Stomach (tissue), 9 donors: ENCODE data around the gene TMEM92. TPM values are rescaled to one million over a fixed set of nuclear protein-coding genes. Genes with fewer than 3 reads are reported as not detected.

Experiments
- DNase-seq, 2 donors: peaks; one replicate each; pipeline versions ENCODE4 v3.0.0 to v3.0.0-alpha.2; 2013 to 2019
- H3K27ac ChIP-seq, 5 donors: fragments of 200-600 bp in 4 of 5; sonication (generic) in 4 of 5; one replicate each; pipeline ENCODE4 v1.5.1; 2013 to 2019; ENCODE audit warnings: mild to moderate bottlenecking in 1 of 5, moderate library complexity in 1 of 5
- H3K27me3 ChIP-seq, 3 donors: fragments of 200-600 bp; sonication (generic); one replicate each; pipeline ENCODE4 v1.5.1; 2017 to 2019; ENCODE audit warnings: mixed run types in 1 of 3
- H3K36me3 ChIP-seq, 4 donors: fragments of 200-600 bp; sonication (generic); 1 replicate in 3 of 4; 2 replicates in 1 of 4; pipeline ENCODE4 v1.5.1; 2016 to 2019
- H3K4me1 ChIP-seq, 4 donors: fragments of 200-600 bp; sonication (generic); one replicate each; pipeline ENCODE4 v1.5.1; 2016 to 2019
- H3K4me3 ChIP-seq, 4 donors: fragments of 200-600 bp; sonication (generic) in 3 of 4; one replicate each; pipeline ENCODE4 v1.5.1; 2016 to 2019; ENCODE audit warnings: mild to moderate bottlenecking in 1 of 4
- H3K9me3 ChIP-seq, 4 donors: fragments of 200-600 bp; sonication (generic); one replicate each; pipeline ENCODE4 v1.5.1; 2016 to 2019
- CTCF ChIP-seq, 7 experiments: fragments of 450-650 bp in 4 of 7; fragments of 200-600 bp in 3 of 7; sonication (generic) in 3 of 7; IDR thresholded peaks; one replicate each; pipeline ENCODE4 v1.5.1; 2016 to 2019; ENCODE audit warnings: antibody characterized with exemption in 7 of 7, control low read depth in 2 of 7, mild to moderate bottlenecking in 1 of 7
- EP300 ChIP-seq: sonication (generic); formaldehyde crosslinking; IDR thresholded peaks from one replicate; pipeline ENCODE4 v1.6.1; 2017; ENCODE audit warnings: antibody characterized with exemption
- POLR2A ChIP-seq, 4 donors: fragments of 450-650 bp; IDR thresholded peaks; one replicate each; pipeline ENCODE4 v1.6.1; 2016; ENCODE audit warnings: antibody characterized with exemption in 4 of 4, control low read depth in 2 of 4, mild to moderate bottlenecking in 1 of 4, moderate library complexity in 1 of 4
- POLR2AphosphoS5 ChIP-seq, 3 donors: sonication (generic); formaldehyde crosslinking; IDR thresholded peaks; one replicate each; pipeline ENCODE4 v1.6.1; 2016; ENCODE audit warnings: antibody characterized with exemption in 3 of 3
- WGBS, 5 donors: extraction: QIAGEN DNeasy Blood & Tissue Kit in 3 of 5; methylation state at CpG; one replicate each; pipeline versions ENCODE4 v1.1.5 to v1.1.7; 2013 to 2018; 5-methylcytosine and 5-hydroxymethylcytosine counted together
- intact Hi-C: fragments of 100-400 bp; cut with DNase I; formaldehyde crosslinking; loops from one replicate; pipeline ENCODE4 v1.15.1; 2023; ENCODE audit warnings: low total_unique reads
- polyA plus RNA-seq, 3 donors: library from polyadenylated mRNA; stranded (reverse); fragments of 200-250 nt; gene quantifications; one replicate each; pipeline ENCODE4 v1.2.3, GENCODE V29; 2013
- small RNA-seq, 4 donors: library from RNA; depleted of rRNA; stranded (forward); fragments of <200 nt; gene quantifications; one replicate each; pipeline ENCODE3, GENCODE V24; 2016
- total RNA-seq, 5 donors: library from RNA; depleted of rRNA; stranded (reverse); fragments of >200 nt; gene quantifications; one replicate each; pipeline versions ENCODE4 v1.1.0 to v1.2.3, GENCODE V29; 2014 to 2016
- donor health status: healthy with polysubstance abuse.
- donor health status: Bipolar disorder and iron deficiency.
- donor health status: healthy.

Gene TMEM92
- total and polyA plus RNA-seq, 8 donors: 2.7 to 24.9 (median 10.8) TPM

- intact Hi-C loops: no loop called here
- H3K4me1 ChIP-seq: peaks cover 0 to 15% (median 0%) of the 10 kb centered on the region in 4 donors
- H3K27me3 ChIP-seq: no peaks in the 10 kb centered on the region
- H3K36me3 ChIP-seq: no peaks in the 10 kb centered on the region
- H3K27ac ChIP-seq: peak overlapping the region in 1 of 5 donors; percentile 8
- TF ChIP-seq POLR2A (IDR thresholded peaks at IDR 0.05) (no peak), EP300 (no peak), CTCF (IDR thresholded peaks at IDR 0.05) (no peak), POLR2AphosphoS5 (IDR thresholded peaks at IDR 0.05) (no peak)
- 60 to 72% (median 65%) methylated on average over 21 of the region's 21 CpGs for WGBS, 5 donors
- no peak overlapping the region for H3K4me3 ChIP-seq
- DNase-seq: peak in 1 of 2 donors; percentile 57
- no peaks in the 10 kb centered on the region for H3K9me3 ChIP-seq
These were observed 54.4 kb downstream of the TMEM92 start for GRCh38 chr17:50328363-50329325.

GRCh38 chr17:50329716-50330115, 55.5 kb downstream of the TMEM92 start:
- Histone ChIP-seq H3K27ac (no peak overlapping the region), H3K27me3 (no peaks in the 10 kb centered on the region), H3K4me3 (no peak overlapping the region), H3K9me3 (no peaks in the 10 kb centered on the region), H3K36me3 (no peaks in the 10 kb centered on the region), H3K4me1 (peaks cover 0 to 16% (median 2%) of the 10 kb centered on the region in 4 donors)
- WGBS, 5 donors: 74 to 91% (median 84%) methylated on average over 3 of the region's 3 CpGs
- TF ChIP-seq EP300 (no peak), CTCF (IDR thresholded peaks at IDR 0.05) (no peak), POLR2AphosphoS5 (IDR thresholded peaks at IDR 0.05) (no peak), POLR2A (IDR thresholded peaks at IDR 0.05) (no peak)
- DNase-seq: no peak
- intact Hi-C loops: no loop called here

- no peak overlapping the region for H3K4me3 ChIP-seq
- H3K36me3 ChIP-seq: no peaks in the 10 kb centered on the region
- no peak for DNase-seq
- TF ChIP-seq EP300 (no peak), POLR2A (IDR thresholded peaks at IDR 0.05) (no peak), CTCF (IDR thresholded peaks at IDR 0.05) (no peak), POLR2AphosphoS5 (IDR thresholded peaks at IDR 0.05) (no peak)
- H3K9me3 ChIP-seq: no peaks in the 10 kb centered on the region
- H3K4me1 ChIP-seq: peaks cover 0 to 16% (median 2%) of the 10 kb centered on the region in 4 donors
- H3K27ac ChIP-seq: no peak overlapping the region
- intact Hi-C loops: no loop called here
- 90 to 94% (median 93%) methylated on average over 11 of the region's 11 CpGs for WGBS, 5 donors
- no peaks in the 10 kb centered on the region for H3K27me3 ChIP-seq
These were observed 56.0 kb downstream of the TMEM92 start for GRCh38 chr17:50330151-50330775.

Small RNAs within 50 kb of the gene (small RNA-seq; reads per million reads assigned to genes)
- 0 reads per million in 4 donors for gene SUMO2P7

Other genes with a start within 250 kb of the TMEM92 start
- gene ITGA3, start 218.4 kb upstream of the TMEM92 start, total RNA-seq: 100 to 1,000 TPM in 4 of 5 donors, 10 to 100 TPM in 1; 33.6 to 698 (median 193) TPM
- gene ITGA3, start 218.4 kb upstream of the TMEM92 start, polyA plus RNA-seq: 10 to 100 TPM in 2 of 3 donors, 1 to 10 TPM in 1; 6.9 to 37.5 (median 29.5) TPM
- 100 to 1,000 TPM in 1 of 5 donors, 10 to 100 TPM in 2, 1 to 10 TPM in 2; 4.6 to 255 (median 31.2) TPM for gene PDK2, start 179.1 kb upstream of the TMEM92 start, total RNA-seq
- gene PDK2, start 179.1 kb upstream of the TMEM92 start, polyA plus RNA-seq: 10 to 100 TPM; 13.5 to 20.6 (median 20.1) TPM
- 10 to 100 TPM in 1 of 5 donors, 1 to 10 TPM in 2, not detected in 2; 1.5 to 87.0 (median 1.9) TPM for gene SAMD14, start 144.3 kb upstream of the TMEM92 start, total RNA-seq
- 1 to 10 TPM; 1.3 to 2.3 (median 1.6) TPM for gene SAMD14, start 144.3 kb upstream of the TMEM92 start, polyA plus RNA-seq
- gene PPP1R9B, start 123.8 kb upstream of the TMEM92 start, total RNA-seq: 10 to 100 TPM; 11.6 to 64.2 (median 22.5) TPM
- gene PPP1R9B, start 123.8 kb upstream of the TMEM92 start, polyA plus RNA-seq: 10 to 100 TPM; 13.1 to 28.8 (median 14.2) TPM
- gene SGCA, start 108.5 kb upstream of the TMEM92 start, total RNA-seq: 10 to 100 TPM in 3 of 5 donors, 1 to 10 TPM in 2; 5.4 to 89.3 (median 21.4) TPM
- gene SGCA, start 108.5 kb upstream of the TMEM92 start, polyA plus RNA-seq: 10 to 100 TPM in 1 of 3 donors, 1 to 10 TPM in 2; 6.0 to 24.3 (median 8.7) TPM
- 1,000 to 10,000 TPM in 1 of 5 donors, 100 to 1,000 TPM in 3, 10 to 100 TPM in 1; 87.0 to 1,931 (median 219) TPM for gene COL1A1, start 72.8 kb upstream of the TMEM92 start, total RNA-seq
- gene COL1A1, start 72.8 kb upstream of the TMEM92 start, polyA plus RNA-seq: 10 to 100 TPM; 17.9 to 60.0 (median 24.9) TPM
- gene XYLT2, start 71.7 kb downstream of the TMEM92 start, total RNA-seq: 100 to 1,000 TPM in 3 of 5 donors, 10 to 100 TPM in 2; 52.7 to 166 (median 121) TPM
- 100 to 1,000 TPM in 1 of 3 donors, 10 to 100 TPM in 2; 57.4 to 134 (median 72.5) TPM for gene XYLT2, start 71.7 kb downstream of the TMEM92 start, polyA plus RNA-seq
- gene MRPL27, start 98.7 kb downstream of the TMEM92 start, total RNA-seq: 10 to 100 TPM; 25.0 to 67.7 (median 44.4) TPM
- 100 to 1,000 TPM; 175 to 258 (median 219) TPM for gene MRPL27, start 98.7 kb downstream of the TMEM92 start, polyA plus RNA-seq
- gene EME1, start 98.8 kb downstream of the TMEM92 start, total RNA-seq: 10 to 100 TPM in 1 of 5 donors, 1 to 10 TPM in 2, under 1 TPM in 1, not detected in 1; 0.87 to 15.8 (median 3.7) TPM
- 1 to 10 TPM in 2 of 3 donors, not detected in 1; 1.2 to 2.0 TPM for gene EME1, start 98.8 kb downstream of the TMEM92 start, polyA plus RNA-seq
- gene LRRC59, start 123.1 kb downstream of the TMEM92 start, total RNA-seq: 100 to 1,000 TPM in 2 of 5 donors, 10 to 100 TPM in 3; 40.8 to 117 (median 77.1) TPM
- gene LRRC59, start 123.1 kb downstream of the TMEM92 start, polyA plus RNA-seq: 10 to 100 TPM; 32.2 to 76.7 (median 75.3) TPM
- 100 to 1,000 TPM in 3 of 5 donors, 10 to 100 TPM in 2; 16.1 to 172 (median 103) TPM for gene ACSF2, start 151.8 kb downstream of the TMEM92 start, total RNA-seq
- 10 to 100 TPM; 44.7 to 86.8 (median 49.1) TPM for gene ACSF2, start 151.8 kb downstream of the TMEM92 start, polyA plus RNA-seq
- 10 to 100 TPM in 2 of 5 donors, under 1 TPM in 2, not detected in 1; 0.45 to 12.0 (median 6.0) TPM for gene CHAD, start 194.4 kb downstream of the TMEM92 start, total RNA-seq
- 1 to 10 TPM; 2.6 to 8.5 (median 4.9) TPM for gene CHAD, start 194.4 kb downstream of the TMEM92 start, polyA plus RNA-seq
- 10 to 100 TPM; 18.7 to 54.8 (median 22.0) TPM for gene RSAD1, start 204.4 kb downstream of the TMEM92 start, total RNA-seq
- gene RSAD1, start 204.4 kb downstream of the TMEM92 start, polyA plus RNA-seq: 10 to 100 TPM; 23.9 to 29.4 (median 28.7) TPM
- gene MYCBPAP, start 234.0 kb downstream of the TMEM92 start, total RNA-seq: 1 to 10 TPM in 3 of 5 donors, not detected in 2; 1.1 to 2.7 (median 2.6) TPM
- gene MYCBPAP, start 234.0 kb downstream of the TMEM92 start, polyA plus RNA-seq: under 1 TPM in 2 of 3 donors, not detected in 1; 0.25 to 0.31 TPM